PFSK-1 (cell line): ENCODE results near the gene KCNQ5.

Source experiments
- POLR2AphosphoS5 ChIP-seq: IDR thresholded peaks from 2 replicates; pipeline ENCODE4 v1.6.1; 2012; ENCODE audit warnings: low read depth, mild to moderate bottlenecking, control low read depth, low read length, moderate library complexity
- SIN3A ChIP-seq: IDR thresholded peaks from 2 replicates; pipeline ENCODE4 v1.6.1; 2012; ENCODE audit warnings: mild to moderate bottlenecking, low read length, moderate library complexity, borderline replicate concordance; ENCODE audit not compliant: insufficient read depth

- no peak for TF ChIP-seq SIN3A
- TF ChIP-seq POLR2AphosphoS5: no peak
These were observed 581.2 kb downstream of the KCNQ5 start for GRCh38 chr6:73203098-73203497.
